ENCODE results near the gene ADAP2. TPM values are rescaled to one million over a fixed set of nuclear protein-coding genes. Genes with fewer than 3 reads are reported as not detected.

Gene ADAP2
- total and polyA plus RNA-seq, 9 donors = 4.7 to 17.6 (median 6.0) TPM

GRCh38 chr17:30913955-30914354, 7.8 kb upstream of the ADAP2 start:
- DNase-seq = no peak
- Histone ChIP-seq H3K9me3 (no peaks in the 10 kb centered on the region), H3K27ac (no peak overlapping the region), H3K36me3 (no peaks in the 10 kb centered on the region), H3K4me3 (no peak overlapping the region), H3K27me3 (no peaks in the 10 kb centered on the region), H3K4me1 (ENCODE audit: insufficient read depth) (no peaks in the 10 kb centered on the region)
- no peak for TF ChIP-seq POLR2A (IDR thresholded peaks at IDR 0.05)
- no peak for TF ChIP-seq CTCF (IDR thresholded peaks at IDR 0.05)
- TF ChIP-seq EP300 (IDR thresholded peaks at IDR 0.05) = no peak
- intact Hi-C loops (cut with DNase I) = no loop called here

- Histone ChIP-seq H3K4me1 (ENCODE audit: insufficient read depth) (no peaks in the 10 kb centered on the region), H3K4me3 (no peak overlapping the region), H3K9me3 (no peaks in the 10 kb centered on the region), H3K36me3 (no peaks in the 10 kb centered on the region), H3K27me3 (no peaks in the 10 kb centered on the region), H3K27ac (no peak overlapping the region)
- no peak for TF ChIP-seq EP300 (IDR thresholded peaks at IDR 0.05)
- no peak for TF ChIP-seq POLR2A (IDR thresholded peaks at IDR 0.05)
- TF ChIP-seq CTCF (IDR thresholded peaks at IDR 0.05) = no peak
- WGBS, 3 donors = 68 to 82% (median 76%) methylated on average over 5 of the region's 5 CpGs
- intact Hi-C loops (cut with DNase I) = no loop called here
- no peak for DNase-seq
Observed at GRCh38 chr17:30915833-30916611, 5.7 kb upstream of the ADAP2 start.

- Histone ChIP-seq H3K4me1 (ENCODE audit: insufficient read depth) (peaks cover 4% of the 10 kb centered on the region), H3K9me3 (no peaks in the 10 kb centered on the region), H3K27me3 (no peaks in the 10 kb centered on the region), H3K4me3 (no peak overlapping the region), H3K36me3 (no peaks in the 10 kb centered on the region), H3K27ac (no peak overlapping the region)
- intact Hi-C loops (cut with DNase I) = no loop called here
- TF ChIP-seq POLR2A (IDR thresholded peaks at IDR 0.05) (no peak), CTCF (IDR thresholded peaks at IDR 0.05) (no peak), EP300 (IDR thresholded peaks at IDR 0.05) (no peak)
- DNase-seq = no peak
Observed at GRCh38 chr17:30917050-30917449, 4.7 kb upstream of the ADAP2 start.

- 31 to 39% (median 33%) methylated on average over 4 of the region's 4 CpGs for WGBS, 3 donors
- intact Hi-C loops (cut with DNase I) = no loop called here
- H3K27me3 ChIP-seq = no peaks in the 10 kb centered on the region
Observed at GRCh38 chr17:30920282-30920681, 1.5 kb upstream of the ADAP2 start.

More at GRCh38 chr17:30920282-30920681, 1.5 kb upstream of the ADAP2 start:
- no peak for DNase-seq
- peaks cover 8% of the 10 kb centered on the region for H3K4me1 ChIP-seq (ENCODE audit: insufficient read depth)
- no peaks in the 10 kb centered on the region for H3K36me3 ChIP-seq
- H3K4me3 ChIP-seq = no peak overlapping the region
- no peak overlapping the region for H3K27ac ChIP-seq
- TF ChIP-seq CTCF (IDR thresholded peaks at IDR 0.05) (no peak), POLR2A (IDR thresholded peaks at IDR 0.05) (no peak), EP300 (IDR thresholded peaks at IDR 0.05) (no peak)
- H3K9me3 ChIP-seq = no peaks in the 10 kb centered on the region

Data from ovary (tissue), 9 donors.